ENCODE results near the gene MED6.

Gene MED6

GRCh38 chr14:70563869-70564268 lies 36.6 kb downstream of the MED6 start:
- Histone ChIP-seq H3K4me1 (no peaks in the 10 kb centered on the region), H3K36me3 (peaks cover 70% of the 10 kb centered on the region), H3K27me3 (no peaks in the 10 kb centered on the region), H3K4me3 (no peak overlapping the region), H3K9ac (no peak overlapping the region), H3K27ac (no peak overlapping the region), H3K9me3 (peaks cover 63% of the 10 kb centered on the region), H3K4me2 (no peak overlapping the region), H4K20me1 (peaks cover 11% of the 10 kb centered on the region; the same call in 1 of the 2 replicates)
- TF ChIP-seq Cebpa-rat (IDR thresholded peaks at IDR 0.05): no peak

- Histone ChIP-seq H3K9ac (no peak overlapping the region), H3K27ac (no peak overlapping the region), H3K36me3 (peaks cover 70% of the 10 kb centered on the region), H3K9me3 (peaks cover 63% of the 10 kb centered on the region), H3K4me1 (no peaks in the 10 kb centered on the region), H3K4me2 (no peak overlapping the region), H3K27me3 (no peaks in the 10 kb centered on the region), H4K20me1 (peaks cover 7% of the 10 kb centered on the region; the same call in 1 of the 2 replicates), H3K4me3 (no peak overlapping the region)
- TF ChIP-seq Cebpa-rat (IDR thresholded peaks at IDR 0.05): no peak
These were observed 37.0 kb downstream of the MED6 start for GRCh38 chr14:70563417-70563816.

GRCh38 chr14:70558356-70558755 lies 42.1 kb downstream of the MED6 start:
- no peak for TF ChIP-seq Cebpa-rat (IDR thresholded peaks at IDR 0.05)
- Histone ChIP-seq H3K27me3 (no peaks in the 10 kb centered on the region), H3K9ac (no peak overlapping the region), H4K20me1 (no peaks in the 10 kb centered on the region), H3K4me2 (no peak overlapping the region), H3K36me3 (peaks cover 36% of the 10 kb centered on the region), H3K4me1 (no peaks in the 10 kb centered on the region), H3K9me3 (peaks cover 30% of the 10 kb centered on the region), H3K4me3 (no peak overlapping the region), H3K27ac (no peak overlapping the region)

GRCh38 chr14:70555890-70556289 lies 44.6 kb downstream of the MED6 start:
- no peak overlapping the region for H3K9ac ChIP-seq
- H3K9me3 ChIP-seq: peaks cover 6% of the 10 kb centered on the region
- H3K4me2 ChIP-seq: no peak overlapping the region
- TF ChIP-seq Cebpa-rat (IDR thresholded peaks at IDR 0.05): no peak
- no peak overlapping the region for H3K27ac ChIP-seq
- no peak overlapping the region for H3K4me3 ChIP-seq
- H3K4me1 ChIP-seq: no peaks in the 10 kb centered on the region
- no peaks in the 10 kb centered on the region for H4K20me1 ChIP-seq
- H3K27me3 ChIP-seq: no peaks in the 10 kb centered on the region
- peaks cover 13% of the 10 kb centered on the region; the same call in 1 of the 2 replicates for H3K36me3 ChIP-seq

GRCh38 chr14:70538087-70538486 lies 62.4 kb downstream of the MED6 start:
- H3K9me3 ChIP-seq: peaks cover 40% of the 10 kb centered on the region
- H3K27me3 ChIP-seq: no peaks in the 10 kb centered on the region

GRCh38 chr14:70536830-70537229 lies 63.6 kb downstream of the MED6 start:
- H3K4me2 ChIP-seq: no peak overlapping the region
- H3K4me3 ChIP-seq: no peak overlapping the region
- H3K27me3 ChIP-seq: no peaks in the 10 kb centered on the region
- peaks cover 52% of the 10 kb centered on the region for H3K9me3 ChIP-seq
- TF ChIP-seq Cebpa-rat (IDR thresholded peaks at IDR 0.05): no peak
- no peak overlapping the region for H3K27ac ChIP-seq
- no peaks in the 10 kb centered on the region for H4K20me1 ChIP-seq
- H3K36me3 ChIP-seq: peaks cover 24% of the 10 kb centered on the region
- H3K4me1 ChIP-seq: peaks cover 15% of the 10 kb centered on the region
- H3K9ac ChIP-seq: no peak overlapping the region

More at GRCh38 chr14:70538087-70538486, 62.4 kb downstream of the MED6 start:
- Histone ChIP-seq H3K4me1 (peaks cover 15% of the 10 kb centered on the region), H3K4me3 (no peak overlapping the region), H4K20me1 (no peaks in the 10 kb centered on the region), H3K27ac (no peak overlapping the region), H3K9ac (no peak overlapping the region), H3K4me2 (no peak overlapping the region), H3K36me3 (peaks cover 14% of the 10 kb centered on the region; the same call in 1 of the 2 replicates)
- no peak for TF ChIP-seq Cebpa-rat (IDR thresholded peaks at IDR 0.05)

GRCh38 chr14:70534904-70535303 lies 65.6 kb downstream of the MED6 start, which contains the start of gene ADAM20:
ADAM20 (minus strand) TSS chr14:70535004; CDS start chr14:70524757, 10,247 bp downstream.
- no peak for TF ChIP-seq Cebpa-rat (IDR thresholded peaks at IDR 0.05)
- Histone ChIP-seq H3K4me3 (no peak within 1 kb of the TSS), H3K4me1 (peaks cover 11% of the 10 kb centered on the region), H3K9me3 (peaks cover 46% of the 10 kb centered on the region), H3K4me2 (no peak within 1 kb of the TSS), H3K27ac (no peak within 1 kb of the TSS), H4K20me1 (no peaks in the 10 kb centered on the region), H3K9ac (no peak within 1 kb of the TSS), H3K27me3 (no peaks in the 10 kb centered on the region), H3K36me3 (peaks cover 24% of the 10 kb centered on the region)

All from BLaER1 (cell line).